ENCODE data around the gene ADGRL3.

- no peak for TF ChIP-seq CTCF (conservative IDR thresholded peaks at IDR 0.05; ENCODE audit: low read length)
- no peak for TF ChIP-seq EZH2phosphoT487 (IDR thresholded peaks at IDR 0.05; ENCODE audit: borderline replicate concordance, low read depth, low read length)
Measured at GRCh38 chr4:61332693-61333092, 132.6 kb downstream of the ADGRL3 start.

Measured in OCI-LY7 (cell line).